ENCODE data around the gene APOA5. TPM values are rescaled to one million over a fixed set of nuclear protein-coding genes. Genes with fewer than 3 reads are reported as not detected.

The APOA5 gene
- total RNA-seq, 1 experiment from 2014 or later: 0.11 TPM

DNA sequence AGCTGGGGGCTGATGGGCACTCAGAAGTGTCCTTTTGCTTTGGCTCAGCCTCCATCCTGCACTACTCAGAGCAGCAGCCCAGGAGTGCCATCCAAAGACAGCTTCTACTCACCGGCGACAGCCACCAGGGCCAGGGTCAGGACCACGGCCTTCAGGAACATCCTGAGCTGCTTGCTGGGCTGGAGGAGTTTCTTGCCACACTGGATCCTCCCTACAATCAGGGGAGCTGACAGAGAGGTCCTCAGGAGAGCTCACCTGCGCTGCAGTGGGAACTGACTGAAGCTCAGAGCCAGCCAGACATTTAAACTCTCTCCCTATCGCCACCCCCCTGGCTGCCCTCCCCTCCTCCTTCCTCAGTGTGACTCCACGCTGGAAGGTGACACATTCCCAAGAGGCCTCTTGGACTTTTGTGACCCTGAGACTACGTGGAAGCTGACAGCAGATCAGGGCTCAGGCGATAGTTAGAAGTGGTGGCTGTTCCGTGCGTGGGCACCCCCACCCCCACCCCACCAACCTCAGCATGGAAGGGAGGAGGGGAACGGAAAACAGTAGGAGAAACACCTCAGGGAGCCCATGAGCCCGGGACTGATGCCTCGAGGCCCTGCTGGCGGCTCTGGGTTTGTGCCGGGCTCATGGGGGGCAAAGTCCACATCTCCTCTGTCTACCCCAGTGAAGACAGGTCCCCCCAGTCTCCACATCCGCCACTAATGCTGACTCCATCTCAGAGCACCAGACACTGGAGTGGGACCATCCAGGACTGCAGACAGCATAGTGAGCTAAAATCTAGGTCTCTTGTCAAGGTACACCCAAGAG lies 31.6 kb upstream of the APOA5 start, which contains the start of gene APOA4:
TSS of gene APOA4 (minus strand) at position 274 of the 813 bp plus-strand sequence. CDS start at position 161, 113 bp downstream.
- TF ChIP-seq, protein P1, sequence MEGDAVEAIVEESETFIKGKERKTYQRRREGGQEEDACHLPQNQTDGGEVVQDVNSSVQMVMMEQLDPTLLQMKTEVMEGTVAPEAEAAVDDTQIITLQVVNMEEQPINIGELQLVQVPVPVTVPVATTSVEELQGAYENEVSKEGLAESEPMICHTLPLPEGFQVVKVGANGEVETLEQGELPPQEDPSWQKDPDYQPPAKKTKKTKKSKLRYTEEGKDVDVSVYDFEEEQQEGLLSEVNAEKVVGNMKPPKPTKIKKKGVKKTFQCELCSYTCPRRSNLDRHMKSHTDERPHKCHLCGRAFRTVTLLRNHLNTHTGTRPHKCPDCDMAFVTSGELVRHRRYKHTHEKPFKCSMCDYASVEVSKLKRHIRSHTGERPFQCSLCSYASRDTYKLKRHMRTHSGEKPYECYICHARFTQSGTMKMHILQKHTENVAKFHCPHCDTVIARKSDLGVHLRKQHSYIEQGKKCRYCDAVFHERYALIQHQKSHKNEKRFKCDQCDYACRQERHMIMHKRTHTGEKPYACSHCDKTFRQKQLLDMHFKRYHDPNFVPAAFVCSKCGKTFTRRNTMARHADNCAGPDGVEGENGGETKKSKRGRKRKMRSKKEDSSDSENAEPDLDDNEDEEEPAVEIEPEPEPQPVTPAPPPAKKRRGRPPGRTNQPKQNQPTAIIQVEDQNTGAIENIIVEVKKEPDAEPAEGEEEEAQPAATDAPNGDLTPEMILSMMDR (conservative IDR thresholded peaks at IDR 0.05): no peak
- Histone ChIP-seq H3K56ac (ENCODE audit: insufficient read length, low read depth, low read length) (no peak within 1 kb of the TSS), H3K23me2 (ENCODE audit: insufficient read length, low read depth, low read length, poor library complexity, severe bottlenecking) (no peaks in the 10 kb centered on the region), H2BK12ac (ENCODE audit: insufficient read length, low read depth, low read length) (no peak within 1 kb of the TSS), H3K4ac (ENCODE audit: low read depth, low read length) (no peak within 1 kb of the TSS), H3K18ac (ENCODE audit: insufficient read length, low read depth, low read length) (no peak within 1 kb of the TSS), H3K9ac (ENCODE audit: extremely low read depth, insufficient read length, low read length) (no peak within 1 kb of the TSS), H3K27ac (ENCODE audit: insufficient read length, low read depth, low read length) (no peak within 1 kb of the TSS), H2BK120ac (ENCODE audit: low read depth, low read length, poor library complexity, severe bottlenecking) (no peak within 1 kb of the TSS), H3K79me2 (ENCODE audit: insufficient read depth, low read length) (no peaks in the 10 kb centered on the region), H3K4me1 (ENCODE audit: insufficient read depth, low read length) (no peaks in the 10 kb centered on the region; the same call in 1 of the 2 replicates), H2BK20ac (ENCODE audit: low read depth, low read length, poor library complexity, severe bottlenecking) (no peak within 1 kb of the TSS), H2BK15ac (ENCODE audit: low read depth, low read length) (no peak within 1 kb of the TSS), H4K20me1 (ENCODE audit: control insufficient read depth, insufficient read depth, insufficient read length) (no peaks in the 10 kb centered on the region), H4K5ac (ENCODE audit: insufficient read length, low read depth, low read length) (no peak within 1 kb of the TSS), H4K8ac (replicated peaks; ENCODE audit: insufficient read length, low read depth, low read length) (no peak within 1 kb of the TSS), H3K79me1 (ENCODE audit: insufficient read depth, low read depth, low read length, poor library complexity, severe bottlenecking) (no peaks in the 10 kb centered on the region), H3K4me2 (ENCODE audit: insufficient read depth, insufficient read length, low read length) (no peak within 1 kb of the TSS), H2AFZ (ENCODE audit: low read length) (no peak within 1 kb of the TSS), H4K91ac (ENCODE audit: insufficient read length, low read depth, low read length) (no peak within 1 kb of the TSS), H3K23ac (ENCODE audit: insufficient read length, low read depth, low read length) (no peak within 1 kb of the TSS), H3T11ph (ENCODE audit: low read length) (no peak within 1 kb of the TSS), H3K14ac (ENCODE audit: insufficient read depth, low read length) (no peak within 1 kb of the TSS), H2AK5ac (ENCODE audit: insufficient read length, low read length) (no peak within 1 kb of the TSS), H2BK5ac (ENCODE audit: insufficient read length, low read length) (no peak within 1 kb of the TSS), H3K27me3 (ENCODE audit: insufficient read depth, low read length) (no peaks in the 10 kb centered on the region), H3K9me3 (ENCODE audit: control insufficient read depth, low read depth, low read length) (no peaks in the 10 kb centered on the region)
- Mint-ChIP-seq H3K36me3 (ENCODE audit: insufficient read depth in 1 of 3, low read depth in 3 of 3) (no peaks in the 10 kb centered on the region), H3K4me1 (peaks cover 5 to 9% of the 10 kb centered on the region in 2 experiments), H3K4me3 (no peak within 1 kb of the TSS), H3K27me3 (ENCODE audit: low read depth) (peaks cover 10% of the 10 kb centered on the region), H3K9me3 (no peaks in the 10 kb centered on the region), H3K27ac (no peak within 1 kb of the TSS)
- no peak for DNase-seq
- no CpG with 5 or more reads among the region's 16 CpGs for WGBS (ENCODE audit: extremely low coverage, insufficient read length, low lambda C conversion rate)

All from H9 (cell line).